Measurements from ENCODE around the gene SETD5.

- TF ChIP-seq CTCF (IDR thresholded peaks at IDR 0.05) (no peak), POLR2A (IDR thresholded peaks at IDR 0.05) (peak in 1 of 2 donors; percentile 10), EP300 (IDR thresholded peaks at IDR 0.05) (no peak), POLR2AphosphoS5 (IDR thresholded peaks at IDR 0.05) (peak in 2 of 4 donors; percentile 8 to 40)
Measured at GRCh38 chr3:9397906-9398699, 688 bp downstream of the SETD5 start.
